Heart right ventricle (tissue), 16 donors: Measurements from ENCODE around the gene REM2. TPM values are rescaled to one million over a fixed set of nuclear protein-coding genes. Genes with fewer than 3 reads are reported as not detected.

ENCODE experiments used
- ATAC-seq, 8 donors: fragments of 200-7000 bp; cut with Tn5 transposase; one replicate each; pipeline ENCODE4 v1.9.1; 2020; ENCODE audit warnings: mild to moderate bottlenecking in 8 of 8, moderate library complexity in 8 of 8, moderate number of reproducible peaks in 1 of 8
- DNase-seq, 2 donors: peaks; one replicate each; pipeline ENCODE4 v3.0.0-alpha.2; 2020
- H3K27ac ChIP-seq, 10 donors: fragments of 200-600 bp; sonication (generic) in 2 of 10; one replicate each; pipeline versions ENCODE4 v1.5.0 to v1.8.0; 2020 to 2022; ENCODE audit warnings: mild to moderate bottlenecking in 3 of 10
- H3K27me3 ChIP-seq, 7 donors: fragments of 200-600 bp; one replicate each; pipeline ENCODE4 v1.8.0; 2021 to 2022; ENCODE audit warnings: mild to moderate bottlenecking in 2 of 7
- H3K36me3 ChIP-seq, 9 donors: fragments of 200-600 bp; sonication (generic) in 1 of 9; one replicate each; pipeline versions ENCODE4 v1.5.0 to v1.8.0; 2020 to 2022; ENCODE audit warnings: mild to moderate bottlenecking in 2 of 9
- H3K4me1 ChIP-seq, 9 donors: fragments of 200-600 bp; sonication (generic) in 1 of 9; one replicate each; pipeline versions ENCODE4 v1.5.0 to v1.8.0; 2020 to 2022; ENCODE audit warnings: mild to moderate bottlenecking in 4 of 9
- H3K4me3 ChIP-seq, 10 donors: fragments of 200-600 bp; sonication (generic) in 2 of 10; one replicate each; pipeline versions ENCODE4 v1.5.0 to v1.8.0; 2020 to 2022; ENCODE audit warnings: mild to moderate bottlenecking in 7 of 10, moderate library complexity in 2 of 10
- H3K9me3 ChIP-seq, 11 donors: fragments of 200-600 bp in 10 of 11; sonication (generic) in 2 of 11; one replicate each; pipeline versions ENCODE4 v1.5.0 to v1.8.0; 2013 to 2022; ENCODE audit warnings: mild to moderate bottlenecking in 2 of 11, control low read depth in 1 of 11, moderate library complexity in 1 of 11
- CTCF ChIP-seq, 9 donors: fragments of 200-600 bp; sonication (generic) in 2 of 9; IDR thresholded peaks; one replicate each; pipeline versions ENCODE4 v1.5.0 to v1.8.0; 2021 to 2022; ENCODE audit warnings: antibody characterized with exemption in 9 of 9, mild to moderate bottlenecking in 5 of 9, moderate library complexity in 1 of 9
- WGBS, 2 donors: extraction: QIAGEN DNeasy Blood & Tissue Kit; methylation state at CpG; one replicate each; pipeline ENCODE4 v1.1.7; 2013; ENCODE audit warnings: inconsistent platforms in 1 of 2; 5-methylcytosine and 5-hydroxymethylcytosine counted together
- intact Hi-C, 10 donors: fragments of 100-400 bp; cut with DNase I; formaldehyde crosslinking; loops; one replicate each; pipeline versions ENCODE4 v1.11.1 to v1.14.2; 2022
- polyA plus RNA-seq, 2 donors: library from polyadenylated mRNA; stranded (reverse); fragments of 200-250 nt; gene quantifications; one replicate each; pipeline ENCODE4 v1.2.3, GENCODE V29; 2013
- total RNA-seq, 10 donors: library from RNA; stranded (reverse); fragmentation: NEBNext Ultra II Directional in 3 of 10; extraction: Animal tissue kit (Norgen Biotek cat#: 25700) in 3 of 10; gene quantifications; one replicate each; pipeline versions ENCODE4 v1.2.1 to v1.2.4, GENCODE V29; 2021 to 2023
- donor health status: Arrhythmogenic right ventricular cardiomyopathy.
- donor health status: ischemic (EF 13 %, LVEDD 7.1; RV severe dilation, severe dysfunction).
- donor health status: healthy with polysubstance abuse.
- donor health status: DM: no; HTN: yes; CAD: no.
- donor health status: DM: no; HTN: no; CAD: no.
- donor health status: ischemic (EF 25% LVEDD 6.9; RV normal size, moderate dysfunction).
- donor health status: ischemic (EF 25% LVEDD 5.7; RV mildly dilated, moderate dysfunction).
- donor health status: healthy.
- donor health status: DM: yes; HTN: yes; CAD: no.
- donor health status: Ischemic cardiomyopathy.
- donor health status: ischemic (EF 35%, LVEDD 5.7; RV mildly dilated, moderate dysfunction).
- donor health status: nonischemic (EF 11% LVEDD 7.7; RV severe dilation, severe dysfunction).
- donor health status: DM: yes; HTN: yes; CAD: no.
- donor health status: PGD.
- donor health status: ischemic (EF 29% LVEDD 5.4; RV normal size, mild dysfunction).
- donor health status: nonischemic (EF 23%, LVEDD 6.1; RV moderate dilation, normal function).

Gene REM2
- total and polyA plus RNA-seq, 12 donors = 0.07 to 0.25 (median 0.18) TPM; not detected in 6

- DNase-seq (no peak), ATAC-seq (no peak)
- H3K27me3 ChIP-seq = peaks cover 0 to 9% (median 0%) of the 10 kb centered on the region in 7 donors
- H3K4me3 ChIP-seq = no peak overlapping the region
- no peak overlapping the region for H3K27ac ChIP-seq
- intact Hi-C loops = no loop called here
- WGBS, 2 donors = 91 to 96% methylated on average over 9 of the region's 9 CpGs
- no peak for TF ChIP-seq CTCF (IDR thresholded peaks at IDR 0.05)
- H3K9me3 ChIP-seq = no peaks in the 10 kb centered on the region
- H3K4me1 ChIP-seq = peaks cover 7 to 51% (median 25%) of the 10 kb centered on the region in 9 donors
- peaks cover 0 to 62% (median 30%) of the 10 kb centered on the region in 9 donors for H3K36me3 ChIP-seq
These were observed 41.7 kb upstream of the REM2 start for GRCh38 chr14:22841311-22841710.

GRCh38 chr14:22841769-22842168 is 41.3 kb upstream of the REM2 start:
- ATAC-seq (no peak), DNase-seq (no peak)
- H3K4me1 ChIP-seq = peaks cover 7 to 55% (median 28%) of the 10 kb centered on the region in 9 donors
- no peak overlapping the region for H3K4me3 ChIP-seq
- no peaks in the 10 kb centered on the region for H3K9me3 ChIP-seq
- WGBS, 2 donors = 95% methylated on average over 8 of the region's 8 CpGs
- intact Hi-C loops = no loop called here
- peaks cover 0 to 67% (median 32%) of the 10 kb centered on the region in 9 donors for H3K36me3 ChIP-seq
- no peak overlapping the region for H3K27ac ChIP-seq
- no peak for TF ChIP-seq CTCF (IDR thresholded peaks at IDR 0.05)
- H3K27me3 ChIP-seq = peaks cover 0 to 9% (median 0%) of the 10 kb centered on the region in 7 donors

DNA sequence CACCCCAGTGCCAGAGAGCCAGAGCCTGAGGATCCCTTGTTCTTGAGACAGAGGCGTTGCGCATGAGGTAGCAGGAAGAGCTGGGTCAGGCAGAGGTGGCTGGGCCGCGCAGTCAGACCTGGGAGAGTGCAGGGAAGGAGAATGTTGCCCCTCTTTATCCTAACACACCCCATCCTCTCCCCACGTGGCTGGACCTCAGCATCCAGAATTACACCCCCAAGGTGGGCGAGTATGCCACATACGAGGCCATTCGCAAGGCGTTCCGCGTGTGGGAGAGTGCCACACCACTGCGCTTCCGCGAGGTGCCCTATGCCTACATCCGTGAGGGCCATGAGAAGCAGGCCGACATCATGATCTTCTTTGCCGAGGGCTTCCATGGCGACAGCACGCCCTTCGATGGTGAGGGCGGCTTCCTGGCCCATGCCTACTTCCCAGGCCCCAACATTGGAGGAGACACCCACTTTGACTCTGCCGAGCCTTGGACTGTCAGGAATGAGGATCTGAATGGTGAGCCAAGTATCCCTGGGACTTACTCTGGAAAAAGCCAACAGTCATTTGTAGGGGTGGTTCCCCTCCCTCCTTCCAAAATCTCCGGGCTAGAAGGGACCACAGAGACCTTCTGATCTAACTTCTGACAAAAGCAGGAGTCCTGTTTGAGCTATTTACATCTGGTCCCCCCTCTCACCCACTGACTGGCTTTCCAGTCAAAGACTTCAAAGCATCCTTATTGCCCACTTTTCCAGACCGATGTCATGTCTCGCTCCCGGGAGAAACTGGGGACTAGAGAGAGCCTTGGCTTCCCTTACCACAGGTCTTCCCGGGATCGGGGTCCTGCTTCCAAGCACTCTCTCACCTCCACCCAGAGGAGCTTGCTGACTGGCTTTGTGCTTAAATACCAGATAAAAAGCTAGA is 40.6 kb upstream of the REM2 start:
- H3K9me3 ChIP-seq = no peaks in the 10 kb centered on the region
- H3K4me1 ChIP-seq = peaks cover 7 to 59% (median 33%) of the 10 kb centered on the region in 9 donors
- 91 to 93% methylated on average over 28 of the region's 28 CpGs for WGBS, 2 donors
- ATAC-seq = no peak
- no peak for TF ChIP-seq CTCF (IDR thresholded peaks at IDR 0.05)
- H3K27ac ChIP-seq = no peak overlapping the region
- no peak for DNase-seq
- H3K27me3 ChIP-seq = peaks cover 0 to 4% (median 0%) of the 10 kb centered on the region in 7 donors
- no peak overlapping the region for H3K4me3 ChIP-seq
- intact Hi-C loops = no loop called here
- H3K36me3 ChIP-seq = peaks cover 0 to 71% (median 32%) of the 10 kb centered on the region in 9 donors

- Histone ChIP-seq H3K36me3 (peaks cover 0 to 71% (median 32%) of the 10 kb centered on the region in 9 donors), H3K27ac (no peak overlapping the region), H3K9me3 (no peaks in the 10 kb centered on the region), H3K27me3 (no peaks in the 10 kb centered on the region), H3K4me1 (peaks cover 7 to 59% (median 35%) of the 10 kb centered on the region in 9 donors), H3K4me3 (no peak overlapping the region)
- DNase-seq (no peak), ATAC-seq (no peak)
- no peak for TF ChIP-seq CTCF (IDR thresholded peaks at IDR 0.05)
- intact Hi-C loops = no loop called here
- WGBS, 2 donors = 87 to 91% methylated on average over 21 of the region's 21 CpGs
These were observed 39.7 kb upstream of the REM2 start for GRCh38 chr14:22843123-22843925.
